ENCODE measurements around the gene NEK11.

NEK11 gene

DNA sequence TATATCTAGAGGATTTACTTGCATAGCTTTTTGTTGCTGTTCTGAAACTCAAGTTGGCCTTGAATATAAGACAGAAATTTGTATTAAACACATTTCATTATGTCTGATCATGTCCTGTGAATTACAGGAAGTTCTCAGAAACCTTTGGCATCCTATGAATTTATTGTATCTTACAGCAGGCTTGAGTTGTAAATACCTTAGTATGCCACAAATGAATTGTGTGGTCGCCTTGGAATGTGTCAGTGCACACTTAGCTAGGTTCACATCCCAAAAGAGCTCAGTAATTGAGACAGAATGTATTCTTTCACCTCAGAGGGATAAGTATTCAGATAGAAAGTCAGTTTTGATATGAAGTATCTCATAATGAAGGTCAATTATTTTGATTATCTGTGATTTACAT is 83.4 kb downstream of the NEK11 start:
- in situ Hi-C loops (cut with MboI; ENCODE audit: low sequenced_read_pairs) = no loop called here

- in situ Hi-C loops (cut with MboI; ENCODE audit: low sequenced_read_pairs) = no loop called here
Observed at GRCh38 chr3:131114256-131114655, 87.6 kb downstream of the NEK11 start.

DNA sequence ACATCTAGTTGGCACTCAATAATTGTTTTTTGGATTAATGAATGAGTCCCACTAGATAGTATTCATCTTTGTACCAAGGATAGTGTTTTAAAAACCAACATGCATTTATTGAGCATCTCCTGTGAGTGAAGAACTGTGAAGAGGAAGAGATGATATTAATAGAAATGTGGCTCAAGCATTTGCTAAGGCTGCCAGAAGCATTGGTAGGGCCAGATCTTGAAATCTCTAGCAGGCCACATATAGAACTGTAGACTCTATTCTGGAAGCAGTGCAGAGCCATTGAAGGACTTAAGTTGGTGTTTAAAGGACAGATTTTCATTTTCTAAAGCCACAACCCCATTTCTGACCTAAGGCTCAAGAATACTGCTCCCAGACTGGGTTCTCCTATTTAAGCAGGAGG is 99.0 kb downstream of the NEK11 start:
- in situ Hi-C loops (cut with MboI; ENCODE audit: low sequenced_read_pairs) = no loop called here

DNA sequence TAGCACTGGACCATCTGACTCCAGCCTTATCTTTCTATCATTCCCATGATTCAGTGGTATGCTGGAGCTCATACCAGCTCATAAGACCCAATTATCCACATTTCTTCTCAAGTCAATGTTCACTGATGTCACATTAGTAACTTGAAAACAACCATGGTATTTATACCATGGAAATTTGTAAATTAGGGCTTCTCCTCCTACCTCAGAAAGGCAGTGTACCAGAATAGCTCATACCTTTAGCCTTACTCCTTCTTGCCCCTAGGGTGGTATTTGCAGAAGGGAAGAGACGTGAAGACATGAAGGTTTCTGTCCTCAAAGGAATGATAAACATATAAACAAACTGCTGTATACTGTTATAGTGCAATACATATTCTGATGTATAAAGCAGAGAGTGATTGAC is 114.2 kb downstream of the NEK11 start:
- in situ Hi-C loops (cut with MboI; ENCODE audit: low sequenced_read_pairs) = no loop called here

DNA sequence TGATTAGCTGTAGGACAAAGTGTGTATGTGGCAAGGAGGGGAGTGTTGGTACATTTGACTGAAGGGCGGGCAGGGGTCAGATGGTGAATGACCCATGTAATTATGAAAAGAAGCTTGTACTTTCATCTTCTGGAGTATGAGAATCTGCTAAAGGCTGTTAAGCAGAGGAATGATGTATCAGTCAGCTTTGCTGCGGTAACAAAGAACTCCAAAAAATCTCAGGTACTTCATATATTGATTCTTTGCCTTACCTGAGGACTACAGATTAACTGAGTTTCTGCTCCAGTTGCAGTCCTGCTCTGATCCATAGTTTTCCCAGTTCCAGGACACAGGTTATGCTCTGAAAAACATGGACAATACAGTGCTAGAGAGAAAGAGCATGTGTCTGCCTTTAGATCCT is 115.1 kb downstream of the NEK11 start:
- in situ Hi-C loops (cut with MboI; ENCODE audit: low sequenced_read_pairs) = no loop called here

DNA sequence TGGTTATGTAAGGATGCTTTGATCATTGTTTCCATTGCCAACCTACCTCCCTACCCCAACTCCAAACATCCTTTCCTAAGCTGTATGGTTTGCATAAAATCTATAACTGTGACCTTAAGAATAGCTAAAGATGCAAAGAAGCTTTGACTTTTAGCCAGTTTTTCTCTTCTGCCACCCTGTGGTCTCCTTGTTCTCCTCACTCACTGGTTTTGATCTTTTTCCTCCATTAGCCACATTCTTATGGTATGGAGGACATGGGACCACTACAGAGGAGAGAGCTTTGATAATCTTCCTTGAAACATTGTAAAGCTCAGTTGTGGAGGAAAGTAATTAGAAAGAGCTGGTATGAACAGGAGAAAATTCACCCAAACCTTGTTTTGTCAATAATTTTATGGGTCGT is 115.9 kb downstream of the NEK11 start:
- in situ Hi-C loops (cut with MboI; ENCODE audit: low sequenced_read_pairs) = no loop called here

DNA sequence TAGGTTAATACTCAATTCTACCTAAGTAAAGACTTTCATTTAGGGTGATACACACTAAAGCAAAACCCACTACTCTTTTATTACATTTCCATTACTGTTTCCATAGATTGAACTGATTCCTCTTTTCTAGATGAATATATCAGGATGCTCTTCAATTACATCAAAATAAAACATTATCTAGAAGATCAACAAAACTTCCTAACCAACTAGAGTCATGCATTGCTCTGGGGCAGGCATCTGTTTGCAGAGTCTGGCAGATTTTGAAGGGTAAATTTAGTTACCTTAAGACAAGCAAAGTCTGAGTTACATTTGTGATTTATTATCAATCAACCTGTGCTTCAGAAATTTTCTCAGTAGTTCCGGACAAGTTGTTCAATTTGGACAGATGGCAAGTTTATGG is 117.1 kb downstream of the NEK11 start:
- in situ Hi-C loops (cut with MboI; ENCODE audit: low sequenced_read_pairs) = no loop called here

DNA sequence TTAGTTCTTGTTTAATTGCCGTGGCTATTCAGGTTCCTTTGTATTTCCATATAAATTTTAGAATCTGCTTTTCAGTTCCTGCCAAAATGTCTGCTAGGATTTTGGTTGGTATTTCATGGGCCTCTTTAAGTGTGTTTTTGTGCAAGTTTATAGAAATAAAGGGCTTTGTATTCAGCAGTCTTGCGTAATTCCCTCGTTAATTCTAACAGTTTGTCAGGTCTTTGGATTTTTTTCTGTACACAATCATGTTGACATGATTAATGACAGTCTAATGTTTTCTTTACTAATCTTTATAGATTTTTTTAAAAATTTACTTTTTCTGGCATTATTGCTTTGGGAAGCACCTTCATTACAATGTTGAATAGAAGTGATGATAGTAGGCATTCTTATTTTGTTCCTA is 120.9 kb downstream of the NEK11 start:
- in situ Hi-C loops (cut with MboI; ENCODE audit: low sequenced_read_pairs) = no loop called here

DNA sequence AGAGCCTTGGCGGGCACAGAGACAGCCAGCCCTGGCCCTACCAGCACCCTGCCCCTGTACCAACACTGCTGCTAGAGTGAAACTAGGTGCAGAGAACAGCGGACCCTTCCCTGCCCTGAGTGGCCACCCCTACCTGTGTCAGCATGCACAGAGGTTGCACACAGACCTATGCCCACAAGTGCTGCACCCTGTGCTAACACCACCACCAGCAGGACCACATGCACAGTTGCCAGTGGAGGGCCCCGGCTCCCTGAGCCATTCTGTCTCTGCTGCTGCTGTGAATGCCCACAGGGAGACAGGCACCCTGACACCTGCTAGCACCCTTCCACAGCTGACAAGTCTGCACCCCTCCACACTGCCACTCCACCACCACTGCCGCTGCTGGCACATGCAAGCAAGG is 131.8 kb downstream of the NEK11 start:
- in situ Hi-C loops (cut with MboI; ENCODE audit: low sequenced_read_pairs) = no loop called here

GRCh38 chr3:131162516-131162915 is 135.8 kb downstream of the NEK11 start:
- in situ Hi-C loops (cut with MboI; ENCODE audit: low sequenced_read_pairs) = no loop called here

GRCh38 chr3:131167867-131168266 is 141.2 kb downstream of the NEK11 start:
- in situ Hi-C loops (cut with MboI; ENCODE audit: low sequenced_read_pairs) = no loop called here

DNA sequence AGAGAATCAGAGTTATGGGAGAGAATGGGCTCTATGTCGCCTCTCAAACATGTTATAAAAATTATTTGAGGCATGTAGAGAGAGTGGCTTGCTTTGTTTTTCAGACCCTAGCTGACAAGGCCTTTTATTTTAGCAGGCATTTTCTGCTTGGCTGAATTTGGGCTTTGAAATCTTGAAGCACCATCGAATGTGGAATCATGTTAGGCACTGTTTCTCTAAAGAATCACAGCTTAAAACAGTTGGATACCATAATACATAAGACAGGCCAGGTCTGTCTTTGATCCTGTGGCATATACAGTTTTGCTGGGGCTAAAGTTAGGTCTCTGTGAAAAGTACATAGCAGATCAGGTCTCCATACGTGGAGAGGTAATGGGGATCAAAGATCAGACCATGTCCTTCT is 142.7 kb downstream of the NEK11 start:
- in situ Hi-C loops (cut with MboI; ENCODE audit: low sequenced_read_pairs) = no loop called here

- in situ Hi-C loops (cut with MboI; ENCODE audit: low sequenced_read_pairs) = no loop called here
Observed at GRCh38 chr3:131172502-131173200, 146.0 kb downstream of the NEK11 start.

DNA sequence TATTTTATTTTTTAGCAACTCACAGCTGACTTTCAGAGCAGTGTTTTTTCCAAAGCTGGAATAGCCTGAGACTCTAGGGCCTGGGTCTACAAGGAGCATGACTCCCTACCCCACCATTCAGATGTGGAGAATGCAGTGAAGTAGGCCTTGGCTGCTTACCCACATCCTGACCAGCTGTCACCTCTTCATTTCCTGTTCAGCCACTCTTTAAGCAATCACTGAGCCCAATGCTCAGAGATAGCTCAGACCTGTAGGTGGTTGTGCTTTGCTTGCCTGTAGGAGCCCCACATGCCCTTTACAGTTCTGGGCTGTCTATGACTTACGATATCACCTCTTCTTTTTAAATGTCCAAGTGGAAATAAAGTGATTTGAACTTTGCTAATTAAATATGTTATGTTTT is 148.1 kb downstream of the NEK11 start:
- in situ Hi-C loops (cut with MboI; ENCODE audit: low sequenced_read_pairs) = no loop called here

DNA sequence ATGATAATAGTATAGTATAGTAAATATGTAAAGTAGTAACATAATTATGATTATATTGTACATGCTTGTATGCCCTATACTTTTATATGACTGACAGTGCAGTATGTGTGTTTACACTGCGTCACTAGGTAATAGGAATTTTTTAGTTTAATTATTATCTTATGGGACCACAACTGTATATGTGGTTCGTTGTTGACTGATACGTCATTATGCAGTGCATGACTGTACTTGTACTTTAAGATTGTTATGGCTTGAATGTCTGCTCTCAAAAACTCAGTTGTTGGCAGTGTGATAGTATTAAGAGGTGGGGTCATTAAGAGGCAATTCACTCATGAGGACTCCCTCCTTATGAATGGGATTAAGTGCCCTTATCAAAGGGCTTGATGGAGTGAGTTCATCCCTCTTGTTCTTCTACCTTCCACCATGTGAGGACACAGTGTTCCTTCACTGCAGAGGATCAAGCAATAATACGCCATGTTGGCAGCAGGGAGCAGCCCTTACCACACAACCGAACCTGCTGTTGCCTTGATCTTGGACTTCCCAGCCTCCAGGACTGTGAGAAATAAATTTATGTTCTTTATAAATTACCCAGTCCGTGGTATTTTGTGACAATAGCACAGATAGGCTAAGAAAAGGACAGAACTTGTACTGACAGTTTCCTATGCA is 152.2 kb downstream of the NEK11 start:
- in situ Hi-C loops (cut with MboI; ENCODE audit: low sequenced_read_pairs) = no loop called here

- in situ Hi-C loops (cut with MboI; ENCODE audit: low sequenced_read_pairs) = no loop called here
Observed at GRCh38 chr3:131192701-131193100, 166.0 kb downstream of the NEK11 start.

GRCh38 chr3:131193641-131194238 is 167.1 kb downstream of the NEK11 start:
- in situ Hi-C loops (cut with MboI; ENCODE audit: low sequenced_read_pairs) = no loop called here

DNA sequence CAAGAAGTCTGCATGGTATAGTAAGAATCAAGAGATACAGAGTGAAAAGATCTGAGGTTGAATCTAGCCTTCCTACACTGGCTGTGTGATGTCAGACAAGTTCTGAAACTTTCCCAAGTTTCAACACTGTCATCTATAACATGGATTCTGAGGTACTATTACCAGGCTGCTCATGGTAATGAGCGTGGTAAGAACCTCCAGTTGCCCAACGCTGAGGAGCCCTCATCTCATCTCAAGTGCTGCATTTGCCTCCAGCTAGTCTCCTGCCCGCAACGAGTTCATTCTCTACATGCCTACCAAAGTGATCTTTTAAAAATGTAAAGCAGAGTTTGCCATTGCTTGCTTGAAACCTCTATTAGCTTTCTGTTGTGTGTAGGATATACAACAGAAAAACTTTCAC is 168.1 kb downstream of the NEK11 start:
- in situ Hi-C loops (cut with MboI; ENCODE audit: low sequenced_read_pairs) = no loop called here

DNA sequence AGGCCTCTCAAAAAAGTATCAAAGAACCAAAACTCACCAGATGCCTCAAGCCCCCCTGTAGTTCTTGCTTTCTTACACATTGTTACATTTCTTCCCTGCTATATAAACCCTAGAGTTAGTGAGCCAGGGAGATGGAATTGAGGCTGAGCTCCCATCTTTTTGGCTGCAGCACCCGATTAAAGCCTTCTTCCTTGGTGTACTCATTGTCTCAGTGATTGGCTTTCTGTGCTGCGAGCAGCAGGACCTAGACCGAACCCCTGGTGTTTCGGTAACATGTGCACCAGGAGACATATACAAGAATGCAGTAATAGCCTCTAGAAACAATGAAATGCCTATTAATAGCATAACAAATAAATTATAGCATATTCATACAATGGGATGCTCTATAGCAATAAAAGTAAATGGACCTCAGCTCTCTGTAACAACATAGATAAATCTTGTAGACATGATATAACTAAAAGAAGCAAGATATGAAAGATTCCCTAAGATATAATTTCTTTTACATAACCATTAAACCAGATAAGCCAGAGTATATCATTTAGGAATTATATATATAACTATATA is 174.0 kb downstream of the NEK11 start:
- in situ Hi-C loops (cut with MboI; ENCODE audit: low sequenced_read_pairs) = no loop called here

- in situ Hi-C loops (cut with MboI; ENCODE audit: low sequenced_read_pairs) = no loop called here
Observed at GRCh38 chr3:131216330-131216729, 189.7 kb downstream of the NEK11 start.

GRCh38 chr3:131216801-131217200 is 190.1 kb downstream of the NEK11 start:
- in situ Hi-C loops (cut with MboI; ENCODE audit: low sequenced_read_pairs) = no loop called here

DNA sequence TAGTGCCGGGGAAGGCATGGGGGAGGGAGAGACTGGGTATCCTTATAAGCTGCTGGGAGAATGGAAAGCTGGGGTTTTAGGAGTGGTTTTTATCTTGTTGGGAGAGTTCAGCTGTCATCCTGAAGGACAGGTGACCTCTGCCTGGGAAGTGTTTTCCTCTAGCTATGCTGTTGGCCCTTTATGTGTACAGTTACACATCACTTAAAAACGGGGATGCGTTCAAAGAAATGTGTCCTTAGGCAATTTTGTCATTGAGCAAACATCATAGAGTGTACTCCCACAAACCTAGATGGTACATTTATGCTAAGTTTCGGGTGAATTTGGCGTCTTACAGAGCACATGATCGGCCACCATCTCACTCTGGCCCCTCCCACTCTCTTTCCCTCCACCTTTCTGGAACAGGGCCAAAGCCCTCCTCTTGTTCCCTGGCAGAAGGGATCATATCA is 190.6 kb downstream of the NEK11 start:
- in situ Hi-C loops (cut with MboI; ENCODE audit: low sequenced_read_pairs) = no loop called here

Data from HL-60/S4 treated with retinoic acid at 250 ng/mL for 4 days and 3 days (cell line).